K562 (cell line): ENCODE results near the gene SYNPO2. TPM values are rescaled to one million over a fixed set of nuclear protein-coding genes. Genes with fewer than 3 reads are reported as not detected.

Source experiments
- ATAC-seq: fragments of 200-7000 bp; cut with Tn5 transposase; 3 replicates; pipeline ENCODE4 v1.9.1; 2020; ENCODE audit warnings: moderate library complexity
- BruUV-seq: library from RNA; stranded (reverse); fragments of 400-500 nt; replicated peaks from 2 replicates; lab custom pipeline; 2021; lab: Mats Ljungman, UMichigan
- CTCF ChIA-PET: fragments of 300-600 bp; formaldehyde crosslinking; extraction: SDS; loops from one replicate; lab custom pipeline; 2021; ENCODE audit warnings: low intra/inter-chr PET ratio; lab: Yijun Ruan, JAX
- POLR2A ChIA-PET: fragments of 300-600, 350-650 bp; sonication (Branson Sonifier 250); formaldehyde crosslinking; extraction: SDS; loops from one replicate; lab custom pipeline; 2021; ENCODE audit warnings: antibody characterized with exemption, inconsistent platforms; lab: Yijun Ruan, JAX
- DNase-seq, 4 experiments: peaks; one replicate each; pipeline versions ENCODE4 v3.0.0 to v3.0.0-alpha.2; 2011 to 2018; ENCODE audit warnings: low spot score in 3 of 4, mixed read lengths in 3 of 4; ENCODE audit errors: extremely low read depth in 1 of 4
- FAIRE-seq: peaks from 2 replicates; lab custom pipeline; 2011; peaks lifted over from hg19 to GRCh38; lab: Jason Lieb, UNC
- H2AFZ ChIP-seq: 2 replicates; pipeline ENCODE4 v1.6.0; 2011; ENCODE audit warnings: low read depth, low read length, control low read depth, inconsistent platforms
- H3K27ac ChIP-seq: fragments of 200-600 bp; 3 replicates; pipeline ENCODE4 v1.8.0; 2011; ENCODE audit warnings: low read depth, mild to moderate bottlenecking, control low read depth, inconsistent platforms, low read length, moderate library complexity, mixed read lengths; ENCODE audit errors: extremely low read depth
- H3K27me3 ChIP-seq, 2 experiments: fragments of 300-600 bp in 1 of 2; 2 replicates in 1 of 2; 3 replicates in 1 of 2; pipeline versions ENCODE4 v1.6.0 to v1.8.0; 2011; ENCODE audit warnings: inconsistent platforms in 2 of 2, low read length in 2 of 2, mild to moderate bottlenecking in 1 of 2, mixed read lengths in 1 of 2, moderate library complexity in 1 of 2; ENCODE audit not compliant: control insufficient read depth in 2 of 2, insufficient read depth in 2 of 2
- H3K36me3 ChIP-seq: fragments of 300-600 bp; 3 replicates; pipeline ENCODE4 v1.8.0; 2011; ENCODE audit warnings: mild to moderate bottlenecking, low read length, inconsistent platforms; ENCODE audit not compliant: control insufficient read depth, insufficient read depth
- H3K4me1 ChIP-seq, 2 experiments: fragments of 200-600 bp in 1 of 2; replicated peaks in 1 of 2; 2 replicates in 1 of 2; 3 replicates in 1 of 2; pipeline versions ENCODE4 v1.5.1 to v1.8.0; 2011; ENCODE audit warnings: inconsistent platforms in 2 of 2, low read length in 2 of 2, mild to moderate bottlenecking in 1 of 2, mixed read lengths in 1 of 2, moderate library complexity in 1 of 2; ENCODE audit not compliant: control insufficient read depth in 2 of 2, insufficient read depth in 2 of 2
- H3K4me2 ChIP-seq: 2 replicates; pipeline ENCODE4 v1.6.1; 2011; ENCODE audit warnings: low read length, control low read depth, inconsistent platforms, mixed read lengths; ENCODE audit not compliant: insufficient read depth
- H3K4me3 ChIP-seq: fragments of 200-600 bp; sonication (generic), shearing (Covaris generic); 2 replicates; pipeline ENCODE4 v1.5.1; 2016; ENCODE audit warnings: control low read depth, inconsistent platforms
- H3K79me2 ChIP-seq: fragments of 200-600 bp; 3 replicates; pipeline ENCODE4 v1.8.0; 2011; ENCODE audit warnings: low read length, inconsistent platforms; ENCODE audit not compliant: control insufficient read depth, insufficient read depth
- H3K9ac ChIP-seq, 2 experiments: 2 replicates each; pipeline versions ENCODE4 v1.6.0 to v1.6.1; 2011; ENCODE audit warnings: low read depth in 2 of 2, low read length in 2 of 2, control low read depth in 1 of 2, inconsistent platforms in 1 of 2, mild to moderate bottlenecking in 1 of 2, mixed read lengths in 1 of 2; ENCODE audit not compliant: insufficient read depth in 1 of 2
- H3K9me1 ChIP-seq: one replicate; pipeline ENCODE4 v1.6.0; 2011; ENCODE audit warnings: inconsistent platforms, mild to moderate bottlenecking, low read length, moderate library complexity; ENCODE audit not compliant: control insufficient read depth, insufficient read depth
- H3K9me3 ChIP-seq: replicated peaks from 2 replicates; pipeline ENCODE4 v1.5.1; 2011; ENCODE audit warnings: low read depth, low read length, inconsistent platforms; ENCODE audit not compliant: control insufficient read depth, insufficient read depth
- H4K20me1 ChIP-seq: replicated peaks from 2 replicates; pipeline ENCODE4 v1.6.1; 2011; ENCODE audit warnings: low read length, inconsistent platforms, mixed read lengths; ENCODE audit not compliant: control insufficient read depth, insufficient read depth
- BACH1 ChIP-seq: fragments of 200-800 bp; sonication (Bioruptor generic); IDR thresholded peaks from 2 replicates; pipeline ENCODE4 v1.6.1; 2016; ENCODE audit warnings: missing genetic modification characterization, missing compliant biosample characterization
- CBX8 ChIP-seq: fragments of 200-600 bp; sonication (generic); IDR thresholded peaks from 2 replicates; pipeline ENCODE4 v1.6.1; 2012; ENCODE audit warnings: borderline replicate concordance, mixed run types, low read depth, mild to moderate bottlenecking, moderate library complexity, mixed read lengths, low read length, control low read depth, inconsistent platforms; ENCODE audit not compliant: poor library complexity, severe bottlenecking; ENCODE audit errors: extremely low read depth
- ETS2 ChIP-seq: IDR thresholded peaks from 2 replicates; pipeline ENCODE4 v1.6.1; 2016; ENCODE audit warnings: borderline replicate concordance, missing genetic modification characterization, mild to moderate bottlenecking, moderate library complexity, missing compliant biosample characterization; ENCODE audit not compliant: poor library complexity, severe bottlenecking
- FOXK2 ChIP-seq, 2 experiments: fragments of 450-650 bp; IDR thresholded peaks in 1 of 2; conservative IDR thresholded peaks in 1 of 2; 2 replicates each; pipeline ENCODE4 v1.6.1; 2016; ENCODE audit warnings: low read depth in 2 of 2, mild to moderate bottlenecking in 1 of 2
- HCFC1 ChIP-seq: IDR thresholded peaks from 2 replicates; pipeline ENCODE4 v1.6.1; 2012; ENCODE audit warnings: low read depth, low read length, improper control_type of control experiment
- HDGF ChIP-seq: fragments of 450-650 bp; IDR thresholded peaks from 2 replicates; pipeline ENCODE4 v1.6.1; 2016
- MCM5 ChIP-seq: fragments of 450-650 bp; IDR thresholded peaks from 2 replicates; pipeline ENCODE4 v1.6.1; 2016; ENCODE audit warnings: low read depth
- MNT ChIP-seq, 2 experiments: fragments of 450-650 bp; conservative IDR thresholded peaks; 2 replicates each; pipeline ENCODE4 v1.6.1; 2017; ENCODE audit warnings: mild to moderate bottlenecking in 2 of 2, moderate library complexity in 2 of 2
- PTBP1 ChIP-seq: fragments of 200-400 bp; formaldehyde crosslinking; IDR thresholded peaks from 2 replicates; pipeline ENCODE4 v1.6.1; 2017; ENCODE audit warnings: low read depth, low read length
- SAFB2 ChIP-seq: fragments of 200-400 bp; formaldehyde crosslinking; IDR thresholded peaks from 2 replicates; pipeline ENCODE4 v1.6.1; 2018; ENCODE audit warnings: borderline replicate concordance, low read length, low read depth, moderate library complexity; ENCODE audit not compliant: severe bottlenecking
- SMAD1 ChIP-seq: fragments of 150-350 bp; IDR thresholded peaks from 2 replicates; pipeline ENCODE4 v1.6.1; 2014; ENCODE audit warnings: low read length, low read depth; ENCODE audit not compliant: partially characterized antibody
- SMARCA4 ChIP-seq: fragments of 450-650 bp; IDR thresholded peaks from 2 replicates; pipeline ENCODE4 v1.6.1; 2016
- TFE3 ChIP-seq: fragments of 450-650 bp; formaldehyde crosslinking; IDR thresholded peaks from 2 replicates; pipeline ENCODE4 v1.4.0; 2020; ENCODE audit warnings: mild to moderate bottlenecking, mixed read lengths
- ZNF12 ChIP-seq: sonication (generic); formaldehyde crosslinking; IDR thresholded peaks from 2 replicates; pipeline ENCODE4 v1.4.0; 2020; ENCODE audit warnings: mild to moderate bottlenecking, missing genetic modification reagents
- ZNF143 ChIP-seq: sonication (generic); formaldehyde crosslinking; IDR thresholded peaks from 2 replicates; pipeline ENCODE4 v1.9.0; 2022; ENCODE audit warnings: mild to moderate bottlenecking, missing genetic modification reagents
- ZNF778 ChIP-seq: fragments of 450-650 bp; formaldehyde crosslinking; IDR thresholded peaks from 2 replicates; pipeline ENCODE4 v1.4.0; 2020; ENCODE audit warnings: mild to moderate bottlenecking, moderate library complexity
- ZNF79 ChIP-seq: fragments of 250-450 bp; sonication (Bioruptor Pico); IDR thresholded peaks from 2 replicates; pipeline ENCODE4 v1.4.0; 2020; ENCODE audit warnings: low read depth, mild to moderate bottlenecking, moderate library complexity
- ZSCAN29 ChIP-seq: fragments of 450-650 bp; IDR thresholded peaks from 2 replicates; pipeline ENCODE4 v1.6.1; 2017
- WGBS: fragments of 100-300 bp; shearing (Covaris generic); methylation state at CpG from one replicate; pipeline ENCODE4 v1.1.6; 2016; ENCODE audit warnings: low coverage, mixed read lengths; ENCODE audit not compliant: insufficient coverage; ENCODE audit errors: missing lambda C conversion rate; 5-methylcytosine and 5-hydroxymethylcytosine counted together
- in situ Hi-C: fragments of 300-500 bp; cut with MboI; formaldehyde crosslinking; loops from 4 replicates; pipeline ENCODE4 v1.15.0; 2018; ENCODE audit warnings: inconsistent platforms, mixed read lengths
- intact Hi-C: fragments of 100-400 bp; cut with micrococcal nuclease; formaldehyde crosslinking; loops from 2 replicates; pipeline ENCODE4 v1.14.2; 2022
- polyA plus RNA-seq, 8 experiments: library from polyadenylated mRNA; depleted of rRNA in 4 of 8; stranded (reverse) in 5 of 8; unstranded in 3 of 8; fragments of >200 nt; fragmentation: Nextera tagmentation in 2 of 8; fragmentation: Illumina TruSeq in 1 of 8; extraction: Ambion mirVana in 2 of 8; extraction: Trizol in 1 of 8; gene quantifications; 2 replicates each; pipeline versions ENCODE4 v1.2.1 to v1.2.3, GENCODE V29; 2011 to 2014; ENCODE audit warnings: inconsistent platforms in 1 of 8, missing spikeins in 1 of 8
- total RNA-seq, 7 experiments: library from RNA; depleted of rRNA in 6 of 7; stranded (reverse); fragments of >200 nt in 6 of 7; fragmentation: Illumina TruSeq in 2 of 7; extraction: Trizol in 2 of 7; gene quantifications; 2 replicates each; pipeline versions ENCODE4 v1.2.1 to v1.2.3, GENCODE V29; 2011 to 2021; ENCODE audit warnings: low replicate concordance in 1 of 7
- TF ChIP-seq, protein P1 (sequence below): sonication (generic); formaldehyde crosslinking; IDR thresholded peaks from 2 replicates; pipeline ENCODE4 v1.8.0; 2022; ENCODE audit warnings: mild to moderate bottlenecking, missing genetic modification reagents, borderline replicate concordance

SYNPO2 gene
- total and polyA plus RNA-seq, 9 of the 15 experiments (the other 6 are each of a cell fraction or from before 2014, with no cell fraction given), result 0.03 to 0.18 TPM; not detected in 7

GRCh38 chr4:118969359-118969758 lies 80.7 kb downstream of the SYNPO2 start:
- Histone ChIP-seq H3K36me3 (no peaks in the 10 kb centered on the region), H3K9me3 (no peaks in the 10 kb centered on the region), H4K20me1 (no peaks in the 10 kb centered on the region), H3K4me1 (no peaks in the 10 kb centered on the region), H3K4me2 (no peak overlapping the region), H3K79me2 (no peaks in the 10 kb centered on the region), H3K9me1 (no peaks in the 10 kb centered on the region), H3K27me3 (no peaks in the 10 kb centered on the region), H2AFZ (no peak overlapping the region), H3K9ac (no peak overlapping the region), H3K4me3 (no peak overlapping the region), H3K27ac (no peak overlapping the region)
- peak in 2 of 4 experiments; percentile 13 to 28 for DNase-seq
- peak; percentile 83 for ATAC-seq
- WGBS, result 0% methylated on average over 5 of the region's 5 CpGs
- intact Hi-C loops, result loop anchor here (1.0 to 5.0 kb wide), 3 partner anchors 77 to 227 kb away; no protein-coding TSS in a partner anchor
- ChIA-PET POLR2A (no interaction called here), CTCF (interaction anchor here (0.7 to 2.1 kb wide), 2 partner anchors 197 to 228 kb away, joined by 3 to 12 read pairs; no protein-coding TSS in a partner anchor)
- no TSS peak for BruUV-seq
- in situ Hi-C loops, result no loop called here
- FAIRE-seq, result peak; percentile 26
- TF ChIP-seq HDGF (no peak), ZNF79 (no peak), ETS2 (tag) (no peak), MCM5 (no peak), ZNF12 (CRISPR knock-in tag) (no peak), TFE3 (CRISPR knock-in tag) (no peak), CBX8 (no peak), SMARCA4 (no peak), BACH1 (no peak), FOXK2 (conservative IDR thresholded peaks at IDR 0.05 in 1 of 2, IDR thresholded peaks at IDR 0.05 in 1 of 2; ENCODE audit: low read depth in 2 of 2) (no peak), ZNF778 (CRISPR knock-in tag) (no peak), SMAD1 (no peak), PTBP1 (no peak), HCFC1 (no peak), ZSCAN29 (no peak), MNT (conservative IDR thresholded peaks at IDR 0.05) (no peak), SAFB2 (no peak), ZNF143 (CRISPR knock-in tag) (no peak)
- TF ChIP-seq, protein P1, sequence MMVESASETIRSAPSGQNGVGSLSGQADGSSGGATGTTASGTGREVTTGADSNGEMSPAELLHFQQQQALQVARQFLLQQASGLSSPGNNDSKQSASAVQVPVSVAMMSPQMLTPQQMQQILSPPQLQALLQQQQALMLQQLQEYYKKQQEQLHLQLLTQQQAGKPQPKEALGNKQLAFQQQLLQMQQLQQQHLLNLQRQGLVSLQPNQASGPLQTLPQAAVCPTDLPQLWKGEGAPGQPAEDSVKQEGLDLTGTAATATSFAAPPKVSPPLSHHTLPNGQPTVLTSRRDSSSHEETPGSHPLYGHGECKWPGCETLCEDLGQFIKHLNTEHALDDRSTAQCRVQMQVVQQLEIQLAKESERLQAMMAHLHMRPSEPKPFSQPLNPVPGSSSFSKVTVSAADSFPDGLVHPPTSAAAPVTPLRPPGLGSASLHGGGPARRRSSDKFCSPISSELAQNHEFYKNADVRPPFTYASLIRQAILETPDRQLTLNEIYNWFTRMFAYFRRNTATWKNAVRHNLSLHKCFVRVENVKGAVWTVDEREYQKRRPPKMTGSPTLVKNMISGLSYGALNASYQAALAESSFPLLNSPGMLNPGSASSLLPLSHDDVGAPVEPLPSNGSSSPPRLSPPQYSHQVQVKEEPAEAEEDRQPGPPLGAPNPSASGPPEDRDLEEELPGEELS (CRISPR knock-in tag), result no peak
